A673 (cell line): ENCODE results near the gene DDR2.

Experiments
- CTCF ChIP-seq: fragments of 300-800, 200-600 bp; sonication (generic); conservative IDR thresholded peaks from 2 replicates; pipeline ENCODE4 v1.5.1; 2017; ENCODE audit warnings: low read depth, mild to moderate bottlenecking, antibody characterized with exemption, low read length, moderate library complexity, mixed read lengths
- EZH2 ChIP-seq: fragments of 200-600 bp; sonication (generic); IDR thresholded peaks from 2 replicates; pipeline ENCODE4 v1.6.1; 2017; ENCODE audit warnings: borderline replicate concordance, low read depth, mild to moderate bottlenecking, mixed read lengths, antibody characterized with exemption, low read length; ENCODE audit not compliant: poor library complexity, severe bottlenecking

- TF ChIP-seq CTCF, result no peak
- no peak for TF ChIP-seq EZH2
Observed at GRCh38 chr1:162710345-162710744, 78.1 kb downstream of the DDR2 start.
